ENCODE results near the gene ZNF674. TPM values are rescaled to one million over a fixed set of nuclear protein-coding genes. Genes with fewer than 3 reads are reported as not detected.

The ZNF674 gene
- total and polyA plus RNA-seq, 9 of the 15 experiments (the other 6 are each of a cell fraction or from before 2014, with no cell fraction given): 1.2 to 4.7 (median 2.6) TPM

GRCh38 chrX:46545111-46546005 lies at the start of gene ZNF674 (continued):
- TF ChIP-seq MYNN (IDR thresholded peaks at IDR 0.05) (no peak), MYNN (CRISPR knock-in tag; IDR thresholded peaks at IDR 0.05) (no peak), ZNF518B (CRISPR knock-in tag; IDR thresholded peaks at IDR 0.05) (no peak), PHF8 (IDR thresholded peaks at IDR 0.05; ENCODE audit: borderline replicate concordance, low read length) (peak; percentile 93), ZBED1 (IDR thresholded peaks at IDR 0.05) (no peak), POLR2G (IDR thresholded peaks at IDR 0.05; ENCODE audit: low read depth, low read length) (peak; percentile 89), POLR2A (conservative IDR thresholded peaks at IDR 0.05) (peak; percentile 84), CAMTA2 (CRISPR knock-in tag; conservative IDR thresholded peaks at IDR 0.05) (no peak), TGIF2 (CRISPR knock-in tag; IDR thresholded peaks at IDR 0.05) (no peak), TAL1 (IDR thresholded peaks at IDR 0.05) (no peak), MEIS2 (IDR thresholded peaks at IDR 0.05; ENCODE audit: partially characterized antibody) (peak; percentile 79), ZBTB7A (IDR thresholded peaks at IDR 0.05; ENCODE audit: borderline replicate concordance, control insufficient read depth, low read depth, low read length) (peak; percentile 30; the same call in 1 of the 2 replicates), ZNF444 (CRISPR knock-in tag; IDR thresholded peaks at IDR 0.05) (no peak), ZNF133 (CRISPR knock-in tag; IDR thresholded peaks at IDR 0.05) (no peak), SNRNP70 (optimal IDR thresholded peaks at IDR 0.05; ENCODE audit: low read depth, low read length) (no peak), NRF1 (conservative IDR thresholded peaks at IDR 0.05 in 1 of 2, IDR thresholded peaks at IDR 0.05 in 1 of 2) (peak; percentile 96), TAF9B (IDR thresholded peaks at IDR 0.05; ENCODE audit: partially characterized antibody) (peak; percentile 74), FOXK2 (conservative IDR thresholded peaks at IDR 0.05 in 1 of 2, IDR thresholded peaks at IDR 0.05 in 1 of 2; ENCODE audit: low read depth in 2 of 2) (peak; percentile 94 to 96), E2F3 (CRISPR knock-in tag; IDR thresholded peaks at IDR 0.05) (no peak), E2F6 (IDR thresholded peaks at IDR 0.05; ENCODE audit: borderline replicate concordance in 1 of 2, extremely low read depth in 1 of 2, insufficient read depth in 1 of 2, insufficient read length in 1 of 2, low read depth in 1 of 2, low read length in 1 of 2, poor library complexity in 1 of 2, severe bottlenecking in 1 of 2) (peak in 1 of 2 experiments; percentile 21), TBL1XR1 (IDR thresholded peaks at IDR 0.05; ENCODE audit: low read length in 2 of 2) (peak; percentile 59 to 75; a peak in 3 of 4 replicates)
- TF ChIP-seq, protein P1, sequence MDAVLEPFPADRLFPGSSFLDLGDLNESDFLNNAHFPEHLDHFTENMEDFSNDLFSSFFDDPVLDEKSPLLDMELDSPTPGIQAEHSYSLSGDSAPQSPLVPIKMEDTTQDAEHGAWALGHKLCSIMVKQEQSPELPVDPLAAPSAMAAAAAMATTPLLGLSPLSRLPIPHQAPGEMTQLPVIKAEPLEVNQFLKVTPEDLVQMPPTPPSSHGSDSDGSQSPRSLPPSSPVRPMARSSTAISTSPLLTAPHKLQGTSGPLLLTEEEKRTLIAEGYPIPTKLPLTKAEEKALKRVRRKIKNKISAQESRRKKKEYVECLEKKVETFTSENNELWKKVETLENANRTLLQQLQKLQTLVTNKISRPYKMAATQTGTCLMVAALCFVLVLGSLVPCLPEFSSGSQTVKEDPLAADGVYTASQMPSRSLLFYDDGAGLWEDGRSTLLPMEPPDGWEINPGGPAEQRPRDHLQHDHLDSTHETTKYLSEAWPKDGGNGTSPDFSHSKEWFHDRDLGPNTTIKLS (IDR thresholded peaks at IDR 0.05; ENCODE audit: borderline replicate concordance, low read depth): peak; percentile 73; the same call in 1 of the 2 replicates

All from K562 (cell line).